Mesendoderm (in vitro differentiated cells): ENCODE results near the gene EEA1.

Experiments used
- DNase-seq: peaks from one replicate; pipeline ENCODE4 v3.0.0; 2013
- H2AK5ac ChIP-seq: 2 replicates; pipeline ENCODE4 v1.6.1; 2013; ENCODE audit warnings: low read length, inconsistent platforms
- H2BK120ac ChIP-seq: 2 replicates; pipeline ENCODE4 v1.6.1; 2013; ENCODE audit warnings: low read depth, mild to moderate bottlenecking, low read length, moderate library complexity, mixed read lengths
- H2BK15ac ChIP-seq: replicated peaks from 2 replicates; pipeline ENCODE4 v1.6.1; 2013; ENCODE audit warnings: low read depth, mild to moderate bottlenecking, moderate library complexity
- H2BK5ac ChIP-seq: 2 replicates; pipeline ENCODE4 v1.6.1; 2013; ENCODE audit warnings: low read length, inconsistent platforms
- H3K18ac ChIP-seq: 2 replicates; pipeline ENCODE4 v1.6.1; 2013; ENCODE audit warnings: mild to moderate bottlenecking, low read length, mixed read lengths
- H3K23ac ChIP-seq: one replicate; pipeline ENCODE4 v1.6.1; 2013; ENCODE audit warnings: low read length
- H3K27ac ChIP-seq: 2 replicates; pipeline ENCODE4 v1.5.1; 2013; ENCODE audit warnings: low read depth, mild to moderate bottlenecking, inconsistent platforms, low read length, moderate library complexity
- H3K27me3 ChIP-seq: 2 replicates; pipeline ENCODE4 v1.6.1; 2013; ENCODE audit warnings: low read length, control low read depth, mild to moderate bottlenecking, inconsistent platforms; ENCODE audit not compliant: insufficient read depth, poor library complexity
- H3K36me3 ChIP-seq: 2 replicates; pipeline ENCODE4 v1.6.1; 2013; ENCODE audit warnings: low read length, inconsistent platforms; ENCODE audit not compliant: control insufficient read depth, insufficient read depth
- H3K4ac ChIP-seq: one replicate; pipeline ENCODE4 v1.6.1; 2013; ENCODE audit warnings: low read depth, mild to moderate bottlenecking, low read length, moderate library complexity
- H3K4me1 ChIP-seq: 2 replicates; pipeline ENCODE4 v1.6.1; 2013; ENCODE audit warnings: low read depth, low read length, inconsistent platforms; ENCODE audit not compliant: control insufficient read depth
- H3K4me2 ChIP-seq: 2 replicates; pipeline ENCODE4 v1.6.1; 2013; ENCODE audit warnings: low read length
- H3K4me3 ChIP-seq: 2 replicates; pipeline ENCODE4 v1.5.1; 2013; ENCODE audit warnings: mild to moderate bottlenecking, low read length
- H3K56ac ChIP-seq: one replicate; pipeline ENCODE4 v1.6.1; 2013; ENCODE audit warnings: low read length
- H3K79me1 ChIP-seq: 2 replicates; pipeline ENCODE4 v1.6.1; 2013; ENCODE audit warnings: low read length, inconsistent platforms
- H3K79me2 ChIP-seq: 2 replicates; pipeline ENCODE4 v1.6.1; 2013; ENCODE audit warnings: mild to moderate bottlenecking, low read length; ENCODE audit not compliant: control insufficient read depth, insufficient read depth
- H3K9ac ChIP-seq: 2 replicates; pipeline ENCODE4 v1.6.1; 2013; ENCODE audit warnings: low read length, inconsistent platforms
- H4K5ac ChIP-seq: one replicate; pipeline ENCODE4 v1.6.1; 2013; ENCODE audit warnings: low read length
- H4K8ac ChIP-seq: one replicate; pipeline ENCODE4 v1.6.1; 2013; ENCODE audit warnings: low read depth, mild to moderate bottlenecking, control low read depth, low read length, moderate library complexity
- WGBS: extraction: QIAGEN DNeasy Blood & Tissue Kit; methylation state at CpG from one replicate; pipeline ENCODE4 v1.1.7; 2013; ENCODE audit warnings: low lambda C conversion rate, missing lambda C conversion rate; ENCODE audit not compliant: insufficient coverage; ENCODE audit errors: extremely low coverage; 5-methylcytosine and 5-hydroxymethylcytosine counted together

The EEA1 gene

GRCh38 chr12:92743026-92743425 is 186.1 kb downstream of the EEA1 start:
- H3K4me1 ChIP-seq: no peaks in the 10 kb centered on the region
- H4K5ac ChIP-seq: no peak overlapping the region
- H3K79me2 ChIP-seq: no peaks in the 10 kb centered on the region
- H3K27me3 ChIP-seq: no peaks in the 10 kb centered on the region
- H4K8ac ChIP-seq: no peak overlapping the region
- H3K23ac ChIP-seq: no peak overlapping the region
- no peak overlapping the region for H3K4me2 ChIP-seq
- H3K27ac ChIP-seq: no peak overlapping the region
- no peak overlapping the region for H3K4ac ChIP-seq
- WGBS: no CpG with 5 or more reads among the region's 3 CpGs
- no peak overlapping the region for H2AK5ac ChIP-seq
- no peak overlapping the region for H3K9ac ChIP-seq
- H3K18ac ChIP-seq: no peak overlapping the region
- no peaks in the 10 kb centered on the region for H3K36me3 ChIP-seq
- H2BK5ac ChIP-seq: no peak overlapping the region
- H2BK15ac ChIP-seq: no peak overlapping the region
- H2BK120ac ChIP-seq: no peak overlapping the region
- H3K4me3 ChIP-seq: no peak overlapping the region
- DNase-seq: no peak
- H3K79me1 ChIP-seq: no peaks in the 10 kb centered on the region
- no peak overlapping the region for H3K56ac ChIP-seq

GRCh38 chr12:92740411-92740810 is 188.7 kb downstream of the EEA1 start:
- no peak overlapping the region for H2BK15ac ChIP-seq
- no peaks in the 10 kb centered on the region for H3K79me2 ChIP-seq
- H3K4ac ChIP-seq: no peak overlapping the region
- H3K56ac ChIP-seq: no peak overlapping the region
- no peak overlapping the region for H2BK120ac ChIP-seq
- no peaks in the 10 kb centered on the region for H3K4me1 ChIP-seq
- H3K27ac ChIP-seq: no peak overlapping the region
- no peak overlapping the region for H3K4me2 ChIP-seq
- H3K9ac ChIP-seq: no peak overlapping the region
- H3K36me3 ChIP-seq: no peaks in the 10 kb centered on the region
- DNase-seq: no peak
- H3K27me3 ChIP-seq: no peaks in the 10 kb centered on the region
- no peak overlapping the region for H2BK5ac ChIP-seq
- H4K8ac ChIP-seq: no peak overlapping the region
- H3K23ac ChIP-seq: no peak overlapping the region
- no peak overlapping the region for H3K18ac ChIP-seq
- H2AK5ac ChIP-seq: no peak overlapping the region
- H3K79me1 ChIP-seq: no peaks in the 10 kb centered on the region
- H4K5ac ChIP-seq: no peak overlapping the region
- no peak overlapping the region for H3K4me3 ChIP-seq

GRCh38 chr12:92739113-92739512 is 190.0 kb downstream of the EEA1 start:
- H3K36me3 ChIP-seq: no peaks in the 10 kb centered on the region
- no peaks in the 10 kb centered on the region for H3K27me3 ChIP-seq
- H3K79me1 ChIP-seq: no peaks in the 10 kb centered on the region
- H3K4me2 ChIP-seq: no peak overlapping the region
- DNase-seq: peak; percentile 51
- no peak overlapping the region for H3K4ac ChIP-seq
- H3K18ac ChIP-seq: no peak overlapping the region
- H2BK15ac ChIP-seq: no peak overlapping the region
- H3K9ac ChIP-seq: no peak overlapping the region
- no peak overlapping the region for H3K23ac ChIP-seq
- no peak overlapping the region for H3K56ac ChIP-seq
- H4K5ac ChIP-seq: no peak overlapping the region
- no peak overlapping the region for H2BK120ac ChIP-seq
- no peaks in the 10 kb centered on the region for H3K79me2 ChIP-seq
- H4K8ac ChIP-seq: no peak overlapping the region
- H3K4me3 ChIP-seq: no peak overlapping the region
- H3K4me1 ChIP-seq: no peaks in the 10 kb centered on the region
- no peak overlapping the region for H2AK5ac ChIP-seq
- H2BK5ac ChIP-seq: no peak overlapping the region
- WGBS: no CpG with 5 or more reads among the region's 4 CpGs
- no peak overlapping the region for H3K27ac ChIP-seq

GRCh38 chr12:92737855-92738850 is 190.9 kb downstream of the EEA1 start:
- Histone ChIP-seq H3K36me3 (no peaks in the 10 kb centered on the region), H2BK15ac (no peak overlapping the region), H3K56ac (no peak overlapping the region), H3K27ac (no peak overlapping the region), H3K4me2 (no peak overlapping the region), H2BK5ac (no peak overlapping the region), H4K8ac (no peak overlapping the region), H3K27me3 (no peaks in the 10 kb centered on the region), H3K4me3 (no peak overlapping the region), H3K79me2 (no peaks in the 10 kb centered on the region), H3K23ac (no peak overlapping the region), H2BK120ac (no peak overlapping the region), H3K18ac (no peak overlapping the region), H3K4me1 (no peaks in the 10 kb centered on the region), H2AK5ac (no peak overlapping the region), H4K5ac (no peak overlapping the region), H3K4ac (no peak overlapping the region), H3K79me1 (no peaks in the 10 kb centered on the region), H3K9ac (no peak overlapping the region)
- no peak for DNase-seq
- WGBS: no CpG with 5 or more reads among the region's 7 CpGs

- Histone ChIP-seq H3K27ac (no peak overlapping the region), H3K9ac (no peak overlapping the region), H2BK15ac (no peak overlapping the region), H3K79me2 (no peaks in the 10 kb centered on the region), H3K18ac (no peak overlapping the region), H3K4me2 (no peak overlapping the region), H3K23ac (no peak overlapping the region), H3K27me3 (no peaks in the 10 kb centered on the region), H3K4me3 (no peak overlapping the region), H2BK5ac (no peak overlapping the region), H3K4ac (no peak overlapping the region), H3K36me3 (no peaks in the 10 kb centered on the region), H3K79me1 (no peaks in the 10 kb centered on the region), H4K8ac (no peak overlapping the region), H4K5ac (no peak overlapping the region), H3K4me1 (no peaks in the 10 kb centered on the region), H2BK120ac (no peak overlapping the region), H3K56ac (no peak overlapping the region), H2AK5ac (no peak overlapping the region)
- no CpG with 5 or more reads among the region's 6 CpGs for WGBS
- no peak for DNase-seq
Measured at GRCh38 chr12:92736605-92737004, 192.5 kb downstream of the EEA1 start.
